ENCODE results near the gene NEK6.

DNA sequence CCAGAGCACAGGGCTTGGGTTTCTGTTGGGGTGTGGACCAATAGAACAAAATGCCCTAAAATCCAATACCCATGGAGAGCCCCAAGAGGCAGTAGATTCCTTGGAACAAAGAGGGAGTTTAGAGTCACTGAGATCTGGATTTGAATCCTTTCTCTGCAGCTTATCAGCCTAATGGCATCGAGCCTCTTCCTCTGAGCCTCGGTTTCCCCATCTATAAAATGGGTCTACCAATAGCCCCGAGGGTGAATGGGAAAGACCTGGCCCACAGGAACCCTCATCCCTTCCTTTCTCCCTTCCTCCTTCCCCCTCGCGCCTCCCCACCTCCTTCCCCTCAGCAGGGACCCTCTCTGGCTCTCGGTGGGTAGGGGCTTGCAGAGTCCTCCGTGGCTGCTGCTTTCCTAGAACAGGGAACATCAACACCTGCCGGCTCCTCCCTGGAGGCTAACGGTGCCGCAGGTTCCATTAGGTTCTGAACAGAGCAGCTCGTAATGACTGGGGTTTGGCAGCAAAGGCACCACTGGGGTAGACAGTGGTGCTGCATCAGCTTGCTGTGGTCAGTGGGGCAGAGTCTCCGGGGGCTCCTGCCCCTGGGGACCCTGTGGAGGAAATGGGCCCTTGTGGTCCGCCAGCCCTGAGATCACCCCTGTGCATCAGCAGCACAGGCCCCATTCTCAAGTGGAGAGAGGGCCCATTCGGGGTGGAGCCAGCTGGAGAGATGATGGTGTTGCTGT, 40.3 kb downstream of the NEK6 start:
- TF ChIP-seq POLR2A (IDR thresholded peaks at IDR 0.05), result no peak
- TF ChIP-seq CTCF (IDR thresholded peaks at IDR 0.05), result no peak

Data from testis (tissue), 2 donors.